VCaP (cell line): ENCODE measurements around the gene RFX2.

Experiments
- H3K27ac ChIP-seq: fragments of 450-650 bp; 2 replicates; pipeline ENCODE4 v1.5.1; 2017
- TF ChIP-seq, protein P1 (sequence below): fragments of 450-650 bp; conservative IDR thresholded peaks from 2 replicates; pipeline ENCODE4 v1.5.1; 2017; ENCODE audit warnings: mild to moderate bottlenecking, moderate library complexity

RFX2 gene

GRCh38 chr19:6062961-6063575, 47.2 kb downstream of the RFX2 start:
- TF ChIP-seq, protein P1, sequence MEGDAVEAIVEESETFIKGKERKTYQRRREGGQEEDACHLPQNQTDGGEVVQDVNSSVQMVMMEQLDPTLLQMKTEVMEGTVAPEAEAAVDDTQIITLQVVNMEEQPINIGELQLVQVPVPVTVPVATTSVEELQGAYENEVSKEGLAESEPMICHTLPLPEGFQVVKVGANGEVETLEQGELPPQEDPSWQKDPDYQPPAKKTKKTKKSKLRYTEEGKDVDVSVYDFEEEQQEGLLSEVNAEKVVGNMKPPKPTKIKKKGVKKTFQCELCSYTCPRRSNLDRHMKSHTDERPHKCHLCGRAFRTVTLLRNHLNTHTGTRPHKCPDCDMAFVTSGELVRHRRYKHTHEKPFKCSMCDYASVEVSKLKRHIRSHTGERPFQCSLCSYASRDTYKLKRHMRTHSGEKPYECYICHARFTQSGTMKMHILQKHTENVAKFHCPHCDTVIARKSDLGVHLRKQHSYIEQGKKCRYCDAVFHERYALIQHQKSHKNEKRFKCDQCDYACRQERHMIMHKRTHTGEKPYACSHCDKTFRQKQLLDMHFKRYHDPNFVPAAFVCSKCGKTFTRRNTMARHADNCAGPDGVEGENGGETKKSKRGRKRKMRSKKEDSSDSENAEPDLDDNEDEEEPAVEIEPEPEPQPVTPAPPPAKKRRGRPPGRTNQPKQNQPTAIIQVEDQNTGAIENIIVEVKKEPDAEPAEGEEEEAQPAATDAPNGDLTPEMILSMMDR, result no peak
- no peak overlapping the region for H3K27ac ChIP-seq

DNA sequence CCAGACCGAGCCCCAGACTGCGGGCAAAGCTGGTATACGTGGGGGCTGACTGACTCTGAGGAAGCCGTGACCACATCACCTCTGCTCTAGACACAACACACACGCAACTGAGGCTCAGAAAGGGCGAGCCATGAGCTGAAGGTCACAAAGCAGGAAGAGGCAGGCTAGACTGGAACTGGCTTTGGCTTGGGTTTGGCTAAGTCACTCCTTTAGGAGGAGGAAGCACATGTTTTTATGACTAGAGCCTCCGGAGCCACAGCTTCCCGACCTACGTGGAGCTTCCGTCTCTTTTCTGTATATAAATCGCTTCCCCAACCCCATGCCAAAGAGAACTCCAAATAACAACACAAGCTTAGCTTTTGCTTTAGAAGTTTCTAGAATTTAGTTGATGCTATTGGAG, 48.0 kb downstream of the RFX2 start:
- no peak overlapping the region for H3K27ac ChIP-seq
- TF ChIP-seq, protein P1, result no peak

DNA sequence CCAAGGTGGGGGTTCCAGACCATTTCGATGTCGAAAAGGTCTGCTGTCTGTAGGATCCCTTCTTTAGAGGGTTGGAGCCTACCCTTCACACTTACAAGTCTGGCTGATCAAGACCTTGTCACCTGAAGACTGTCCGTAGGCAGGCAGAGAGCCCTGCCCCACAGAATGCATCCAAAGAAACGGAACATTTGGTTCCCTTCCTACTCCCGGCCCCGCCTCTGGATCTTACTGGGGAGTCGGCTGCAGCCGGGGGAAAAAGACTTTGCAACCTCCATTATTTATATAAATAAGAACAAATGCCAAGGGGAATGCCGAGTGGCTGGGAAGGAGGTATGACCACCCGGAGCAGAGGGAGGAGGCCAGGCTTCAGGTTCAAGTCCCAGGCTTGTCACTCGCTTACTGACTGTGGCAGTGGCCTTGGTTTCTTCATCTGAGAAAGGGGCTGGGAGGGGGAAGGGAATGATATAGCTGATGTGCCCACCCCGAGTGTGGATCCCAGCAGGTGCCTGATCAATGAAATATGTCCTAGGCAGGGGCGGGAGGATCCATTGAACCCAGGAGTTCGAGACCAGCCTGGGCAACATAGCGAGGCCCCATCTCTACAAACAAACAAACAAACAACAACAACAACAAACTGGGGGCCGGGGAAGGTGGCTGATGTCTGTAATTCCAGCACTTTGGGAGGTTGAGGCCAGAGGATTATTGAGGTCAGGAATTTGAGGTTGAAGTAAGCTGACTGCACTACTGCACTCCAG, 48.7 kb downstream of the RFX2 start:
- TF ChIP-seq, protein P1, result no peak
- H3K27ac ChIP-seq, result no peak overlapping the region

DNA sequence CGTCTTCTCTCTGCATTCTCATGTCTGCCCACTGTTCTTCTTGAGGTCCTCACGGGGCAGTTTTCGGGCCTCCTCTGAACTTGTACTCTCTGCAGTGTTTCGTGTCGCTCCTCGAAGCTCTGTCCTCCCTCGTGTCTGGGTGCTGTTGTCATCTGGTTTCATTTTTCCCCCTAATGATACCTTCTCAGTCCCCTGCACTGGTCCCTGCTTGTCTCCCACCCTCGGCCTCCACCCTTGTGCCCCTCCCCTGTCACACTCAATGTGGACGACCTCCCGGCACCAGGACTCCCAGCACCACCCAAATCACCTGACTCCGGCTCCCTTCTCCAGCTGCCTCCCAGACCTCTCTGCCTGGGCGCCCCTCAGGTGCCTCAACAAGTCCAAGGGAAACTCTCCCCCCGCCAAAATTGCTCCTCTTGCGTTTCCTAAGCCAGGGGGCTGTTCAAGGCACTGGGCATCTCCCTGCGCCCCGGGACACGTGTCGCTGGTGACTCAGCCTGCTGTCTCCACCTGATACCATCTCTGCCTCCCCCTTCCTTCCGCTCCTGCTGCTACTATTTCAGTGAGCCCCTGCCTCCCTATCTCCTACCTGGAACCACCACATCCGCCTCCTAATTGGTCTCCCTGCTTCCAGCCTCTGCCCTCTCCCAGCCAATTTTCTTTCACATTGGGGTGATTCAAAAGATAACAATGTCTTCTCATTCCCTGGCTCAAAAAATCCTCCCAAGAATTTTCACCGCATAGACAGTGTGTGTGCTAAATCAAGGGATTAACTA, 49.5 kb downstream of the RFX2 start:
- TF ChIP-seq, protein P1, result no peak
- H3K27ac ChIP-seq, result no peak overlapping the region

DNA sequence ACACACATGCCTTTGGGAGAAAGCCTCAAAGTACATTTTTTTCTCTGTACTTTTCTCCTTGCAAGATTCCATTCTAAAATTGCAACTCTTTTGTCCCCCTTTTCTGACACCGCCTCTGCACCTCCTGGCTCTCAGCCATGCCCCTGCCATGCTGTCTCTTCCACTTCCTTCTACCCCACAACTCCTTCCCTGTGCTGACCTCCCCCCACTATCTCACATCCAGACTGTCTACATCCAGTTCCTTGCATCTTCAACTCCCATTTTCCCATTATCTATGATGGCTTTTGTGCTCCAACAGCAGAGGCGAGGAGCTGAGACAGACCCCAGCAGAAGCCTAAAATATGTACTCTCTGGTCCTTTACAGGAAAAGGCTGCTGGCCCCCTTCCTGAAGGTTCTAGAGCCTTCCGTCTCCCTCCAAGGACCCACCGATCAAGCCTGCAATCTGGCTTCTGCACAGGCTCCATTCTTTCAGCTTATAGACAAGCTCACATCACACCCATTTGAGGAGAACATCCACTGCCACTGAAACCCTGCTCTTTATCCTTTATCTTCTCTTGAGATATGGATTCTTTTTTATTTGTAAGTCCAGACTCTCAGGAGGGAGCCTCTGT, 50.2 kb downstream of the RFX2 start:
- H3K27ac ChIP-seq, result no peak overlapping the region
- TF ChIP-seq, protein P1, result no peak

GRCh38 chr19:6059396-6059947, 50.8 kb downstream of the RFX2 start:
- no peak overlapping the region for H3K27ac ChIP-seq
- TF ChIP-seq, protein P1, result no peak
